GM18526 (cell line): ENCODE measurements around the gene MRPL52.

ENCODE experiments used
- POLR2A ChIP-seq: IDR thresholded peaks from 3 replicates; pipeline ENCODE4 v1.6.1; 2011; ENCODE audit not compliant: insufficient read length; ENCODE audit errors: extremely low read depth

MRPL52 gene

GRCh38 chr14:22843123-22843925, 13.6 kb downstream of the MRPL52 start:
- no peak for TF ChIP-seq POLR2A

GRCh38 chr14:22844221-22845102, 14.8 kb downstream of the MRPL52 start:
- TF ChIP-seq POLR2A, result no peak

DNA sequence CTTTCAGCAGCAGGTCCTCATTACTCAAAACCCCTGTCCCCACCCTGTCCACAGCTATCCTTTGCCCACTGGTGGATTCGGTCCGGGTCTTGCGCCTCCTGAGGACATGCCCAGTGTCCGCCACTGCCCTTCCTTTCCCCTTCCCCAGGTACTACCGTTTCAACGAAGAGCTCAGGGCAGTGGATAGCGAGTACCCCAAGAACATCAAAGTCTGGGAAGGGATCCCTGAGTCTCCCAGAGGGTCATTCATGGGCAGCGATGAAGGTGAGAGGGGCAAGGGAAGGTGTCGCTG, 15.4 kb downstream of the MRPL52 start:
- TF ChIP-seq POLR2A, result no peak

DNA sequence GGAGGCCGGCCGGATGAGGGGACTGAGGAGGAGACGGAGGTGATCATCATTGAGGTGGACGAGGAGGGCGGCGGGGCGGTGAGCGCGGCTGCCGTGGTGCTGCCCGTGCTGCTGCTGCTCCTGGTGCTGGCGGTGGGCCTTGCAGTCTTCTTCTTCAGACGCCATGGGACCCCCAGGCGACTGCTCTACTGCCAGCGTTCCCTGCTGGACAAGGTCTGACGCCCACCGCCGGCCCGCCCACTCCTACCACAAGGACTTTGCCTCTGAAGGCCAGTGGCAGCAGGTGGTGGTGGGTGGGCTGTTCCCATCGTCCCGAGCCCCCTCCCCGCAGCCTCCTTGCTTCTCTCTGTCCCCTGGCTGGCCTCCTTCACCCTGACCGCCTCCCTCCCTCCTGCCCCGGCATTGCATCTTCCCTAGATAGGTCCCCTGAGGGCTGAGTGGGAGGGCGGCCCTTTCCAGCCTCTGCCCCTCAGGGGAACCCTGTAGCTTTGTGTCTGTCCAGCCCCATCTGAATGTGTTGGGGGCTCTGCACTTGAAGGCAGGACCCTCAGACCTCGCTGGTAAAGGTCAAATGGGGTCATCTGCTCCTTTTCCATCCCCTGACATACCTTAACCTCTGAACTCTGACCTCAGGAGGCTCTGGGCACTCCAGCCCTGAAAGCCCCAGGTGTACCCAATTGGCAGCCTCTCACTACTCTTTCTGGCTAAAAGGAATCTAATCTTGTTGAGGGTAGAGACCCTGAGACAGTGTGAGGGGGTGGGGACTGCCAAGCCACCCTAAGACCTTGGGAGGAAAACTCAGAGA, 16.3 kb downstream of the MRPL52 start:
- no peak for TF ChIP-seq POLR2A

DNA sequence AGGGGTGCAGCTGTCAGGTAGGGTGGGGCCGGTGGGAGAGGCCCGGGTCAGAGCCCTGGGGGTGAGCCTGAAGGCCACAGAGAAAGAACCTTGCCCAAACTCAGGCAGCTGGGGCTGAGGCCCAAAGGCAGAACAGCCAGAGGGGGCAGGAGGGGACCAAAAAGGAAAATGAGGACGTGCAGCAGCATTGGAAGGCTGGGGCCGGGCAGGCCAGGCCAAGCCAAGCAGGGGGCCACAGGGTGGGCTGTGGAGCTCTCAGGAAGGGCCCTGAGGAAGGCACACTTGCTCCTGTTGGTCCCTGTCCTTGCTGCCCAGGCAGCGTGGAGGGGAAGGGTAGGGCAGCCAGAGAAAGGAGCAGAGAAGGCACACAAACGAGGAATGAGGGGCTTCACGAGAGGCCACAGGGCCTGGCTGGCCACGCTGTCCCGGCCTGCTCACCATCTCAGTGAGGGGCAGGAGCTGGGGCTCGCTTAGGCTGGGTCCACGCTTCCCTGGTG, 17.2 kb downstream of the MRPL52 start:
- TF ChIP-seq POLR2A, result no peak

GRCh38 chr14:22847661-22848341, 18.1 kb downstream of the MRPL52 start:
- no peak for TF ChIP-seq POLR2A

DNA sequence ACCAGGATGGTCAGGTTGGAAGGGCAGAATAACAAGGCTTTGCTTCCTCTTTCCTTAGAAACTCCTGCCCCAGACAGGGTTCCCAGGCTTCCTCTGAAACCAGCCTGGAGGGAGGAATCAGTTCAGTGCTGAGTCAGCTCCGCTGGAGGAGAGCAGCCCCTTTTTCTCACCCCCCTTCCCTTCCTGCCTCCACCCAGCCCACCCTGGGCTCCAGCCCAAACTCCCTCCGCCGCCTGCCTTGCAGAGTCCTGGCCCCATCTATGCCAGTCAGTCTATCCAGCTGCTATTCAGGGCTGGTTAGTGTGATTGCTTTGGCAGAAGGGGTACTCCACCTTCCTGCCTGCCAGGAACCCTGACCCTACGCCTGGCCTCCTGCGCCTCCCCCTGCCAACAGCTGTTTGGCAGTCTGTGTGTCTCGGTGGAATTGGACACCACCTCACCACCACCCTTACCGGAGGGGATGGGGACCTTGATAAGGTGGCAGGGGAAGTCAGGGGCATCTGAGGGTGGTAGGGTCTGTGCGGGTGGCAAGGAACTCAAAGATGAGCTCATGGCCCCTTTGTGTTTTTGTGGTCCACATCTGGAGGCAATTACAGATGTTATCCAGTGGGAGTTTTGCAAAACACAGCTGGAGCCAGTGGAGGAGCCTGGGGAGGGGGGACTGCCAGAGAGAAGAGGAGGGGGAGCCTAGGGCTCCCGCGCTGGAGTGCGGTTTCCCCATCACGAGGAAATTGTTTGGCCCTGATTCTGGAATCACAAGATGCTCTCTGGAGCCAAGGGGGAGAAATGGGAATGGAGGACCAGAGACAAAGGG, 18.9 kb downstream of the MRPL52 start:
- no peak for TF ChIP-seq POLR2A

DNA sequence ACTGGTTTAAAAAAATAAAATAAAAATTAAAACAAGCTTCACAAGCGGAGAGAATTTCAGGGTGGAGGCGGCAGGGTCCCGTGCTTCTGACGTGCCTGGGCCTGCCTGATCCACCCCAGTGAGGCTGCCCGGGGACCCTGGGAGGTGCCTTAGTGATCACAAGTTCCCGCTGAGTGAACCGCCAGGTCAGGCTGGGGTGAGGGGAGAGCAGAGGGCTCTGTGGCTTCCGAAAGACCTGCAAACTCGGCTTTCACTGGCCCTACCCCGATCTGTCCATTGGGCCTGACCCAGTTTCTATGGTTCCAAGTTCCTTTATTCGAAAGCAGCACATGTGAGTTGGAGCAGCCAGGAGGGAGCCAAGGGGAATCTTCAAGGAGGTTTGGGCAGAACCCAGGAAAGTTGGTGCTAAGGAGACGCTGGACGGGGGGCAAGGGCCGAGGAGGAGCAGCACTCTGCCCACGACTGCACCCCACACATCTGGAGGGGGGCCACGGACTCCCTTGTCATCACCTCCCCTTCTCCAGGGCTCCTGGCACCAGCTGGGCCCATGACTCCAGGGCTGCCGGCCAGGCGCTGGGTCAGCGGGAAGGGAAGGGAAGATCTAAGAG, 19.6 kb downstream of the MRPL52 start:
- no peak for TF ChIP-seq POLR2A

GRCh38 chr14:22850944-22851764, 21.5 kb downstream of the MRPL52 start:
- no peak for TF ChIP-seq POLR2A

DNA sequence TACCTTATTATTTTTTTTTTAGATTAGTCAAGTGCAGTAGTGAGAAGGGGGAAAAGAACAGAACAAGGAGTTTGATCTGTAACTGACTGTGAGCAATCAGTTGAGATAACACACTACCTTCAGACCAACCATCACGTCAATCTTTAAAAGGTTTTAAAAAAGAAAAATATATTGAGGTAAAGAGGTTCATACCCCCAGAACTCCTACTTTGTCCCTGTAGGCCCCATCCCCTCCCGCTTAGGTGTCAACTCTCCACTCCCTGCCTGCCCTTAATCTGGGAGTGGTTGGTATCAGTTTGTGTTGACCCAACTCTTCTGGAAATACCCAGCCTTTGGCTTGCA, 22.9 kb downstream of the MRPL52 start:
- no peak for TF ChIP-seq POLR2A

- TF ChIP-seq POLR2A, result no peak
These were observed 23.5 kb downstream of the MRPL52 start for GRCh38 chr14:22852940-22853767.
